ENCODE data around the gene SUSD1. TPM values are rescaled to one million over a fixed set of nuclear protein-coding genes. Genes with fewer than 3 reads are reported as not detected.

The SUSD1 gene
- total RNA-seq, 1 experiment from 2014 or later = 24.6 TPM

DNA sequence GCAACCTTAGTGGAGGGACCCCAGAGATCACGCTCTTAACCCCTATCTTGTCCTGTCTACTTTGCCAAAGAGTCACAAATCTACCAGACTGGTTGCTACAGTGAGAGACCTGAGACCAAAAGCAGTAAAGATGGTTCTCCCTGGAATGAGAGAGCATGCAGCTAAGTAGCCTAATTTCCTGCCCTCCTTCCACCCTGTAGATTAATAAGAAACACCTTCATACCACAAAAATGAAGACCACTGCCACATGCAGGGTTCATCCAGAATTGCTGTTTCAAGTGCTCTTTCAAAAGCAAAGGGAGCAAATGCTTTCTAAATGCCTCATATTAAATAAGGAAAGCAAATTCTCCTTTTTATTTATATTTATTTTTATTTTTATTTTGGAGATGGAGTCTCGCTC lies 159.4 kb downstream of the SUSD1 start:
- DNase-seq = no peak
- H3K4me3 Mint-ChIP-seq (ENCODE audit: low read depth, unreplicated experiment) = no peak overlapping the region
- peaks cover 26% of the 10 kb centered on the region for H3K4me1 Mint-ChIP-seq (ENCODE audit: low read depth, unreplicated experiment)
- H3K27ac Mint-ChIP-seq (ENCODE audit: unreplicated experiment) = no peak overlapping the region
- intact Hi-C loops (cut with micrococcal nuclease; ENCODE audit: unreplicated experiment) = no loop called here
- peaks cover 2% of the 10 kb centered on the region for H3K36me3 Mint-ChIP-seq (ENCODE audit: insufficient read depth, unreplicated experiment)
- H3K27me3 Mint-ChIP-seq (ENCODE audit: unreplicated experiment) = no peaks in the 10 kb centered on the region
- H3K9me3 Mint-ChIP-seq (ENCODE audit: low read depth, unreplicated experiment) = no peaks in the 10 kb centered on the region
- CTCF ChIA-PET = interaction anchor here (0.6 kb wide), 1 partner anchor 81 kb away, joined by 5 read pairs; no protein-coding TSS in a partner anchor
- BruUV-seq (replicated peaks) = no TSS peak
- TF ChIP-seq, protein P1, sequence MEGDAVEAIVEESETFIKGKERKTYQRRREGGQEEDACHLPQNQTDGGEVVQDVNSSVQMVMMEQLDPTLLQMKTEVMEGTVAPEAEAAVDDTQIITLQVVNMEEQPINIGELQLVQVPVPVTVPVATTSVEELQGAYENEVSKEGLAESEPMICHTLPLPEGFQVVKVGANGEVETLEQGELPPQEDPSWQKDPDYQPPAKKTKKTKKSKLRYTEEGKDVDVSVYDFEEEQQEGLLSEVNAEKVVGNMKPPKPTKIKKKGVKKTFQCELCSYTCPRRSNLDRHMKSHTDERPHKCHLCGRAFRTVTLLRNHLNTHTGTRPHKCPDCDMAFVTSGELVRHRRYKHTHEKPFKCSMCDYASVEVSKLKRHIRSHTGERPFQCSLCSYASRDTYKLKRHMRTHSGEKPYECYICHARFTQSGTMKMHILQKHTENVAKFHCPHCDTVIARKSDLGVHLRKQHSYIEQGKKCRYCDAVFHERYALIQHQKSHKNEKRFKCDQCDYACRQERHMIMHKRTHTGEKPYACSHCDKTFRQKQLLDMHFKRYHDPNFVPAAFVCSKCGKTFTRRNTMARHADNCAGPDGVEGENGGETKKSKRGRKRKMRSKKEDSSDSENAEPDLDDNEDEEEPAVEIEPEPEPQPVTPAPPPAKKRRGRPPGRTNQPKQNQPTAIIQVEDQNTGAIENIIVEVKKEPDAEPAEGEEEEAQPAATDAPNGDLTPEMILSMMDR (IDR thresholded peaks at IDR 0.05; ENCODE audit: unreplicated experiment) = no peak

DNA sequence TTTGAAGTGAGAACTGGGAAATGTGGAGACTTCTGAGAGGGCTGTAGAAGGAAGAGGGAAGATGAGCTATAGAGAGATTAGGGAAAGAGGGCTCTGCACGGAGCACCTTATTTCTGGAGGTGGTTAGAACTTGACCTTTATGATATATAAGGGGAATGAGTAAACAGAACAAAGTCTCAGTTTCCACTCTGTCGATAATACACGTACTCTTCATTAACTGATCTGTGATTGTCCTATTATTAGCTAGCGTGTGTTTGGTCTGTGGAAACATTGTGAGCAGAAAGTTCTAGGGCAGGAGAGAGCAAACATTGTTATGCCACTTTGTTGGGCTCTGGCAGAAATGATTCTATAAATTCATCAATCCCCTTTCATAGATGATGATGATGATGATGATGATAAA lies 159.9 kb downstream of the SUSD1 start:
- TF ChIP-seq, protein P1 (IDR thresholded peaks at IDR 0.05; ENCODE audit: unreplicated experiment) = no peak
- Mint-ChIP-seq H3K27me3 (ENCODE audit: unreplicated experiment) (no peaks in the 10 kb centered on the region), H3K4me3 (ENCODE audit: low read depth, unreplicated experiment) (no peak overlapping the region), H3K27ac (ENCODE audit: unreplicated experiment) (peak overlapping the region; percentile 45), H3K36me3 (ENCODE audit: insufficient read depth, unreplicated experiment) (no peaks in the 10 kb centered on the region), H3K9me3 (ENCODE audit: low read depth, unreplicated experiment) (no peaks in the 10 kb centered on the region), H3K4me1 (ENCODE audit: low read depth, unreplicated experiment) (peaks cover 26% of the 10 kb centered on the region)
- intact Hi-C loops (cut with micrococcal nuclease; ENCODE audit: unreplicated experiment) = no loop called here
- CTCF ChIA-PET = interaction anchor here (0.6 kb wide), 1 partner anchor 82 kb away, joined by 5 read pairs; no protein-coding TSS in a partner anchor
- DNase-seq = no peak
- BruUV-seq (replicated peaks) = no TSS peak

DNA sequence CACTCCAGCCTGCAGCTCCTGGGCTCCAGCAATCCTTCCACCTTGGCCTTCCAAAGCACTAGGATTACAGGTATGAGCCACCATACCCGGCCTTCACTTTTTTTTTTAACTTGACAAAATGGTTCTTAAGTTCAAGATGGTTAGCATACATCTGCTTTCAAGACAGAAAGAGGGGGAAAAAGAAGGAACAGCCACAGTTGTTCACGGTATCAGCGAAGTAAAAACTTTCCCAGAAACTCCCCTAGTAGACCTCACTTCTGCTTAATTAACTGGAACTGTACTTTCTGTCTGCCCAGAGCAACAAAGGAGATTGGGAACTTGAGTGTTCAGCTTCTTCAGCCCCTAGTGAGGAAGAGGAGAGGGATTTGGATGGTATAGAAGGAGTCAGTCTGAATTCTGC lies 161.8 kb downstream of the SUSD1 start:
- H3K9me3 Mint-ChIP-seq (ENCODE audit: low read depth, unreplicated experiment) = no peaks in the 10 kb centered on the region
- intact Hi-C loops (cut with micrococcal nuclease; ENCODE audit: unreplicated experiment) = no loop called here
- BruUV-seq (replicated peaks) = no TSS peak
- no peaks in the 10 kb centered on the region for H3K27me3 Mint-ChIP-seq (ENCODE audit: unreplicated experiment)
- CTCF ChIA-PET = no interaction called here
- H3K27ac Mint-ChIP-seq (ENCODE audit: unreplicated experiment) = no peak overlapping the region
- TF ChIP-seq, protein P1 (IDR thresholded peaks at IDR 0.05; ENCODE audit: unreplicated experiment) = no peak
- no peak overlapping the region for H3K4me3 Mint-ChIP-seq (ENCODE audit: low read depth, unreplicated experiment)
- H3K36me3 Mint-ChIP-seq (ENCODE audit: insufficient read depth, unreplicated experiment) = no peaks in the 10 kb centered on the region
- no peak for DNase-seq
- H3K4me1 Mint-ChIP-seq (ENCODE audit: low read depth, unreplicated experiment) = peaks cover 28% of the 10 kb centered on the region

DNA sequence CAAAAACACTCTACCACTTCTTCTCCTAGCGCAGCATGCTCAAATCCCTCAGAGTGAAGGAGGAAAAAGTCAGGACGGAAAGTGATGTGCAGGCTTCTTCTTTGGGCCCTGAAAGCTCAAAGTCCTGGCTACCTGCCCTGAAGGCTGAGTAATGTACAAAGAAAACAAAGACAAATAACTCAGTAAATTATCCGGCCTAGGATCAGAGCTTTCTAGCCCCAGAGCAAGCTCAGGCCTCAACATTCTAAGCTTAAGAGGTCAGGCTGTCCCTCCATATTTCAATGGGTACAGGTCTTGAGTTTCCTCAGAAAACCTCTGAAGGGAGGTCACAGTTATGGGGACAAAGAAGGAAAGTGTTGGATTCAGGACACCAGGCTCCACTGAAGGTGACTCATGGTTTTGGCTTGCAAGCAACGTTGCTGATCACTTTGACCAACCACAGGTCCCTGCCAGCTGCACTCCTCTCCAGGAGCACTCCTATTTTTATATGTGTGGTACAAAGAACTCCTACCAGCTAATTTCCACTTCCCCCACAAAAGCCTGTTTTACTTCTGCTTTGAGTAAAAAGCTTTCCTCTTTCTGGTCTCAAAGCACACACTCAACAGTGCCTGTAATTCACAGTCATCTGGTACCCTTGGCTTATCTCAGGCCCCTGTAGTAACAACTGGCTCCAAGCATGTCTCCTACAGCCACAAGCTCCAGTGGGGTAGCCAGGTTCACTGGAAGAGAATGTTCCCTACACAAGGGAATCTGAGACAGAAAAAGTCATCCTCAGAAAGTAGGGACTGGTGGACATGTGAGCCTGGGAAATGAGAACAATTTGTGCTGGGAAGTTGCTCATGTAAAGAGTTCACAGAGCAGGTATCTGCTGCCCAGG lies 162.8 kb downstream of the SUSD1 start:
- peaks cover 37% of the 10 kb centered on the region for H3K4me1 Mint-ChIP-seq (ENCODE audit: low read depth, unreplicated experiment)
- no peaks in the 10 kb centered on the region for H3K36me3 Mint-ChIP-seq (ENCODE audit: insufficient read depth, unreplicated experiment)
- intact Hi-C loops (cut with micrococcal nuclease; ENCODE audit: unreplicated experiment) = no loop called here
- peak overlapping the region; percentile 83 for H3K27ac Mint-ChIP-seq (ENCODE audit: unreplicated experiment)
- no peaks in the 10 kb centered on the region for H3K27me3 Mint-ChIP-seq (ENCODE audit: unreplicated experiment)
- peak overlapping the region; percentile 14 for H3K4me3 Mint-ChIP-seq (ENCODE audit: low read depth, unreplicated experiment)
- CTCF ChIA-PET = interaction anchor here (0.6 to 1.7 kb wide), 3 partner anchors 11 to 27 kb away, joined by 3 to 5 read pairs (median 4); no protein-coding TSS in a partner anchor
- H3K9me3 Mint-ChIP-seq (ENCODE audit: low read depth, unreplicated experiment) = no peaks in the 10 kb centered on the region
- TF ChIP-seq, protein P1 (IDR thresholded peaks at IDR 0.05; ENCODE audit: unreplicated experiment) = no peak
- DNase-seq = peak; percentile 67
- BruUV-seq (replicated peaks) = TSS peak; percentile 51
